GM12892 (cell line): Measurements from ENCODE around the gene SCG5.

Experiments used
- DNase-seq: peaks from one replicate; pipeline ENCODE4 v3.0.0; 2011; ENCODE audit not compliant: insufficient read length
- FAIRE-seq: peaks from 2 replicates; lab custom pipeline; 2011; peaks lifted over from hg19 to GRCh38; lab: Jason Lieb, UNC
- POLR2A ChIP-seq: IDR thresholded peaks from 2 replicates; pipeline ENCODE4 v1.6.1; 2011; ENCODE audit warnings: low read depth, low read length, control low read depth
- POLR2AphosphoS5 ChIP-seq: IDR thresholded peaks from 2 replicates; pipeline ENCODE4 v1.6.1; 2011; ENCODE audit warnings: low read depth, low read length, control low read depth
- TAF1 ChIP-seq: IDR thresholded peaks from 2 replicates; pipeline ENCODE4 v1.6.1; 2011; ENCODE audit warnings: low read depth, mild to moderate bottlenecking, control low read depth, low read length, borderline replicate concordance

SCG5 gene

DNA sequence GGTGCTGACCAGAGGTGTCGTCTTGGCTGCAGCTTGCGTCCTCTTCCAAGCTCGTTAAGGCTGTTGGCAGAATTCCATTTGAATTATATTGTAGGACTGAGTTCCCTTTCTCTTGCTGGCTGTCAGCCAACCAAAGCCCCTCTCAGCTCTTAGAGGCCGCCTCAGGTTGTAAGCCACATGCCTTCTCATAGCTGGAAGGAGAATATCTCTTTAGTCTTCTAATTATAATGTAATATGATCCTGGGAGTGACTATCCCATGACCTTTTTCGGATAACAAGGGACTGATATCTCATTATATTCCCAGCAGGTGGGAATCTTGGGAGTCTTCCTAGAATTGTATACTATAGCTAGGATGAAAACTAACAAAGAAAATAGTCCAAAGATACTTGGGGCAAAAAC is 4.8 kb downstream of the SCG5 start:
- FAIRE-seq (no peak), DNase-seq (no peak)
- TF ChIP-seq TAF1: no peak
- no peak for TF ChIP-seq POLR2AphosphoS5
- no peak for TF ChIP-seq POLR2A

DNA sequence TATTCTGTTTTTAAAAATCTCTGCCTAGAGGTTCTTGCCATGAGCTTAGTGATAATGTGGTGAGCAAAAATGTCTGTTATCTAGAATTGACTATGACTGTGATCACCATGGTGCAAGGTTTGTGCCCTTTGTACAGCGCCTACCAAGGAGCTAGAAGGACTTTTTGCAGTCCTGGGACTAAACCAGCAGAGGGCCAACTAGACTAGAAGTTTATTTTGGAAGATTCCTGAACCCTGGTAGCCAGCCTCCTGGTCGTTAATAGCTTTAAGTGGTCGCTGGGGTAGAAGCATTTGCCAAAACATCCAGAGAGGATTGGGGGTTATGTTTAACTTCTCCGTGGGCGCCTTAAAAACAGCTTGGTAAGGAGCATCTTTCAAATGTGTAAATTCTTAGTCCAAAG is 7.8 kb downstream of the SCG5 start:
- DNase-seq (no peak), FAIRE-seq (no peak)
- no peak for TF ChIP-seq TAF1
- TF ChIP-seq POLR2AphosphoS5: no peak
- no peak for TF ChIP-seq POLR2A

DNA sequence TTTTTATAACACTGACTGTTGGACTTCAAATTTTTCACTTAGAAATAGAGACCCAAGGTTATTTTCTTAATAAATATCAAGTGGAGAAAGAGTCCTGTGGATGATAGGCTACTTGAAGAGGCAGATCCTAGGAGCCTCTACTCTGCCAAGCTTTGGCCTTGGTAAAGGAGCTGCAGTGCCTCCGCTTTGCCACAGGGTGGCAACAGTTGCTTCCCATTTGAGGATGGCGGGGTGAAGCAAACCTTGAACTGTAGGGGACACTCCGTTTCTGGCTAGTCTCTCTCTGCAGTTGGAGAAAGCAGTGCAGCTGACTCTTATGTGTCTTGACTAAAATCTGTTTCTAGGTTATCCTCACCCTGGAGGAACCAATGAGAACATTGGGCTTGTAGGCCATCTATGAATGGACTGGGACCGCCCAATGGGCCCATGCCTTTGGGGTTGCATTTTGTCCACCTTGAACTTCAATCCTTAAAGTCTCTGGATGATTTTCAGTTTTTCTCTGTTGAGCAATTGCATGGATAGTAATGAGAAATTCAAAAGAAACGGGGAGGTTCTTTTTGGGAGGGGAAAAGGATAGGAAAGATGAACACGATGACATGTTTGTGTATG is 9.8 kb downstream of the SCG5 start:
- FAIRE-seq (peak; percentile 24), DNase-seq (peak; percentile 50)
- TF ChIP-seq TAF1 (no peak), POLR2AphosphoS5 (no peak), POLR2A (no peak)

DNA sequence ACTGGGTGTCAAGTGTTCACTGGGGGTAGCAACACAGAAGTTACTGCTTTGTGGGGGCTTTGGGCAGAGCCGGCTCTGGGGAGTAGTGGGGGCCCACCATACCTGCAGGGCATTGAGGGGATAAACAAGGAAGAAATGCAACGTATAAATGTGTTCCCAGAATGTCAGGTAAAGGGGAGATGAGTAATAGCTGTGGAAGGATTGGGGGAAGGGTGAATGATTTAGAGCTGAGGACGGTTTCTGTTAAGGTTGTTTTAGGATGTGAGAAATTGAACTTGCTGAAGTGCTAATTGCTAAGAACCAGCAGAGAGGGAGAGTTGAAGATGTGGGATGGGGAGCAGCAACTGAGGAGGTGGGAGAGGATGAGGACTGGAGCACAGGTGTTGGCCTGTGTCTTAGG is 10.7 kb downstream of the SCG5 start:
- TF ChIP-seq POLR2A: no peak
- no peak for TF ChIP-seq TAF1
- no peak for TF ChIP-seq POLR2AphosphoS5
- FAIRE-seq (no peak), DNase-seq (no peak)

DNA sequence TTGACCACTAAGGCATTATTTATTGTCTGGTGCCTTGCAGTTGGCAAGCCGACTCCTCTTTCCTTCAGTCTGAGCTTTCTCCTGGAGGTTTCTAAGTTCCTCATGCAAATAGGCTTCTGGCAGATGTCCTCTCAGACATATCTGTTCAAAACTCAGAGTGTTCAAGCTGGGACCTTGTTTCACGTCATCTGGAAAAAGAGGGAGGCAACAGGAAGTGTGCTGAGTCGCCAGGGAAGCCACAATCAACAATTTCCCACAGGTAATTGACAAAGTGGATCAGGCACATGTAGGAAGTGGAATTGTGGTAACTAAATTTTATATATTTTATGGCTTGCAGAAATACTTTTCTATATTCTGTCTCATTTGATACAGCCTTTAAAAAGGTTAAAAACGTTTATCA is 14.6 kb downstream of the SCG5 start:
- FAIRE-seq: no peak
- no peak for TF ChIP-seq POLR2A
- TF ChIP-seq TAF1: no peak
- no peak for TF ChIP-seq POLR2AphosphoS5

DNA sequence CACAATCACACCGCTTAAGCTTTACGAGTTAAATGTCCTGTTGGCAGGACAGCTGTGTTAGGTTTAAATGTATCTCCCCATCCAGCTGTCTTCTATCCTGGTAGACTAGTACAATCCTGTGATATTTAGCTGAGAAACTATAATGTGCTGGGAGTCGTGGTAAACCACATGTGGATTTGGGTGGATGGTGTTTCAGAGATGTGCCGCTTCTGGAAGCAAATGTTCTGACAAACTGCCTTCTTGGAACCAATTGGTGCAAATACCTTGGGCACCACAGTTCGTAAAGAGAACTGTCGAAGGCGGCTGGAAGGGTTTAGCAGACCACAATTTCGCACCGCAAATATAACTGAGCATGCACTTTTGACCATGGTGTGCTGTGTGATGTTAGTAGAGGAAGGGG is 15.0 kb downstream of the SCG5 start:
- TF ChIP-seq POLR2AphosphoS5 (no peak), TAF1 (no peak), POLR2A (no peak)
- DNase-seq (no peak), FAIRE-seq (no peak)

More for the DNA sequence above, 14.6 kb downstream of the SCG5 start:
- DNase-seq: no peak

DNA sequence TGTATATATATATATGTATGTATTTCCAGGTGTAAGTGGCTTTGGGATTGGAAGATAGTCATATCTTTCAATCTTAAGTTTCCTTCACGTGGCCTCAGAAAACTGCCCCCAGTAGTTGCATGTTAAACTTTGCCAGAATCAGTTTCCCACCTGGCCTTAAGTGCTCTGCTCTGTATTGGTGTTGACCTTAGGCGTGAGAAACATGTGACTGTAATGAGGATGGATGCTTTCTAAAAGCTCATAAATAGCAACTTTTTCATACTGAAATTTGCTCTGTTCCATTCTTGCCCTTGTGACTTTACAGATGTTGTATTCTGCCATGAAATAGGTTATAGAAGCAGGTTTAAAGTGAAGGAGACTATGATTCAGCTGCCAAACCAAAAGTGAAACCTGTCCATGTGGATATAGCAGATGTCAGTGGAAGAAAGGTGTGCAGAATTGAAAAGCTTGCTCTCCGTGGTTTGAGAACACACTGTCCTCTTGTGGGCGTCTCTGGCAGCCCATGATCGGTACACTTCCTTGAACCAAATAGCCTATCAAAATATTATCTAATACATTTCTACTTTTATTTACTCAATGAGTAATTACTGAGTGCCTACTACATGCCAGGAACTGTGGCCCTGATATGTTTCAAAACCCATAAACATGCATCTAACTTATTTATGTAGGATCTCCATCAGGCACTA is 15.8 kb downstream of the SCG5 start:
- no peak for FAIRE-seq
- TF ChIP-seq POLR2AphosphoS5: no peak
- TF ChIP-seq POLR2A: no peak
- no peak for TF ChIP-seq TAF1

DNA sequence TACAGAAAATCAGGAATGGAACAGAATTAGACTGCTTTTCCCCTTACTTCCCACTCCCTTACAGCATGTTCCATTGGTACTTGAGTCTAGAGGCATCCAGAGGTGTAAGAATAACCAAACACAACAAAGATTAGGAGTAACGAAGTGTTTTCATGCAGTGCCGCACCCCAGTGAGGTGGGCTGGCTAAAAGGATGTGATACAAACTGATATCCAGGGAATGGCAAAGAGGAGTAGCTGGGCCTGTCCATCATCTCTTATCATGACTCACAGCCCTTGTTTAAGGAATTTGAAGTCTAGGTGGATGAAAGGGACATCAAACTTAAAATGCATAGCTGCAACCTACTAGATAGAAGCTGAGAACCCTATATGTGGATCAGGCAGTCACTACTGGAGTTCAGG is 16.4 kb downstream of the SCG5 start:
- TF ChIP-seq POLR2A (no peak), POLR2AphosphoS5 (no peak), TAF1 (no peak)
- no peak for FAIRE-seq
- DNase-seq: no peak

More for the DNA sequence above, 15.8 kb downstream of the SCG5 start:
- DNase-seq: no peak

DNA sequence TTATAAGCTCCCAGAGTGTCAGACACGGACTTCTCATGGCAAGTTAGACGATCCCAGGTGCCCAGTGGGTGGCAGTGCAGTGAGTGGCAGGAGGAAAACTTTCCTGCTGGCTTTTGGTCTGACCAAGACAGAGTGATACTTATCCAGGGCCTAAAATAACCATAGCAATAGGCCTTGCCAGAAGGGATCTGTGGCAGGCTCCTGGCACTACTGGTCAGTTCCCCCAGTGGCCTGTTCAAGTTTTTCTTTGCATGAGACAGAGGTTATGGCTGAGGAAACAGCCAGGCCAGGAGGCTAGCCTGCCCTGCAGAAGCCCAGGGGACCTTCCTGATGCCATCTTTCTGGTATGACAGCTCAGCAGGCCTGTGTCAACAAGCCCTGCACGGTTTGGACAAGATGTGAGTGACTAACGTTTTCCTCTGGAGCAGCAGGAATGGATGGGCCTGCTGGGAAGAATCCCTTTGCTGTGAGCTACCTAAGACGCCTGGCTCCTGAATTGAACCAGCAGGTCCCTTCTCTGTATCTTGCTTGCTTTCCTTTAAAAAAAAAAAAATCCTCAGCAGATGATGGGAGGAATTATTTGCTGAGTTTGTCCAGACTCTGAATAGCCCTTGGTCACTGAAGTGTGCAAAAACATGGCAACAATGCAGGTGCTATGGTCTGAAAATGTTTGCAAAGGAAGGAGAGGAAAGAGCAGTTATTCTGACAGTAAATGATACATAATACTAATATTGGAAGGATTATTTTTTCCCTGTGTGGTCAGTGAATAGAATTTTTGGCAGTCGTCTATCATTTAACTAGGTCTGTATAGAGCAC is 18.0 kb downstream of the SCG5 start:
- FAIRE-seq (no peak), DNase-seq (no peak)
- TF ChIP-seq POLR2AphosphoS5 (no peak), TAF1 (no peak), POLR2A (no peak)

DNA sequence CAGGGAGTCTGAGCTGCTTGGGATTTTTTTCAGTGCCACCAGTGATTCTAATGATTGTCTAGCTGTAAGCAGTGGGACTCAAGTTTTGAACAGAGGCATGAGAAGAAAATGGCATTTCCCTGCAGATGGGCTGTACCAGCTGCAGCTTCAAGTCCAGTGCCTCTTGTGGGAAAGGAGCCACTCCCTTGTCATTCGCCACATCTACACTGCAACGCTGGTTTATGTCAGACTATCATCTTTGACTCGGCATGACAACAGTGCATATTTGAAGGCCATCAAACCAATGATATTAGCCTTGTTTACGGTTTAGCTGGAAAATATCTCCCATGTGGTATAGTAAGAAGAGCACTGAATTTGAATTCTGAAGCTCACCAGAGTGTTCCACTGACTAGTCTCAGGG is 22.2 kb downstream of the SCG5 start:
- TF ChIP-seq POLR2A (no peak), POLR2AphosphoS5 (no peak), TAF1 (no peak)
- FAIRE-seq (no peak), DNase-seq (no peak)

DNA sequence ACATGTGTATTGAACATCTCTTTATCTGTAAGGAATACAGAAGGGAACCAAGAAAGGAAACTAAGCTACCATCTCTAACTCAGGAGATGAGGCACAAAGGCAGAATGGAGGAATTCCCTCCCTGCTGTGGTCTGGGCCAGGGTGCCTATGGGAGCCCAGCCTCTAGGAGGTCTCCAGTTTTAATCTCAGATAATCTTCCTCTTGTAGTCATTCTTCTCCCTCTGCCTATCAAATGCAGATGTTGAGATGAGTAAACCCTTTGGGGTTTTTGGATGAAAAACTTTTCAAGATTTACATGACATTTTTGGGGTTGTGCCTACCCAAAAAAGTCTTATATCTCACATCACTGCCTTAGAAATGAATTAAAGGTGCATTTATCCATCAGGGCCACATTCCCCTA is 23.3 kb downstream of the SCG5 start:
- FAIRE-seq (no peak), DNase-seq (no peak)
- no peak for TF ChIP-seq POLR2A
- TF ChIP-seq TAF1: no peak
- TF ChIP-seq POLR2AphosphoS5: no peak
